GM12878 (cell line): ENCODE data around the gene SRI. TPM values are rescaled to one million over a fixed set of nuclear protein-coding genes. Genes with fewer than 3 reads are reported as not detected.

Experiments used
- ATF2 ChIP-seq: IDR thresholded peaks from 2 replicates; pipeline ENCODE4 v1.6.1; 2012; ENCODE audit warnings: low read length, inconsistent platforms
- ATF7 ChIP-seq: fragments of 450-650 bp; IDR thresholded peaks from 2 replicates; pipeline ENCODE4 v1.6.1; 2016; ENCODE audit warnings: low read depth, mild to moderate bottlenecking
- BACH1 ChIP-seq: fragments of 450-650 bp; IDR thresholded peaks from 2 replicates; pipeline ENCODE4 v1.6.1; 2017; ENCODE audit warnings: mild to moderate bottlenecking, borderline replicate concordance
- CEBPB ChIP-seq, 2 experiments: fragments of 150-350 bp in 1 of 2; IDR thresholded peaks; 2 replicates each; pipeline ENCODE4 v1.6.1; 2012 to 2014; ENCODE audit warnings: low read depth in 2 of 2, low read length in 2 of 2, borderline replicate concordance in 1 of 2, inconsistent platforms in 1 of 2
- CREM ChIP-seq: IDR thresholded peaks from 2 replicates; pipeline ENCODE4 v1.6.1; 2014; ENCODE audit warnings: antibody characterized with exemption, low read depth
- E2F8 ChIP-seq: fragments of 450-650 bp; IDR thresholded peaks from 2 replicates; pipeline ENCODE4 v1.6.1; 2018; ENCODE audit warnings: mild to moderate bottlenecking, low read depth, moderate library complexity; ENCODE audit not compliant: partially characterized antibody
- EED ChIP-seq: sonication (generic); IDR thresholded peaks from 2 replicates; pipeline ENCODE4 v1.6.1; 2016; ENCODE audit warnings: antibody characterized with exemption, low read depth
- EZH2 ChIP-seq: IDR thresholded peaks from 2 replicates; pipeline ENCODE4 v1.6.1; 2012; ENCODE audit warnings: low read depth, mild to moderate bottlenecking, control low read depth, inconsistent platforms, low read length, borderline replicate concordance; ENCODE audit not compliant: control insufficient read depth
- HDAC2 ChIP-seq: fragments of 200-600 bp; sonication (generic); IDR thresholded peaks from 2 replicates; pipeline ENCODE4 v1.6.1; 2017
- KDM1A ChIP-seq: fragments of 200-600 bp; sonication (generic); IDR thresholded peaks from 2 replicates; pipeline ENCODE4 v1.6.1; 2016; ENCODE audit warnings: borderline replicate concordance
- MXI1 ChIP-seq: fragments of 150-350 bp; IDR thresholded peaks from 2 replicates; pipeline ENCODE4 v1.6.1; 2011; ENCODE audit warnings: low read depth, mild to moderate bottlenecking, inconsistent platforms, low read length, improper control_type of control experiment
- NBN ChIP-seq: fragments of 450-650 bp; IDR thresholded peaks from 2 replicates; pipeline ENCODE4 v1.6.1; 2016
- PKNOX1 ChIP-seq: fragments of 450-650 bp; IDR thresholded peaks from 2 replicates; pipeline ENCODE4 v1.6.1; 2016; ENCODE audit warnings: mild to moderate bottlenecking
- SKIL ChIP-seq: fragments of 450-650 bp; IDR thresholded peaks from 2 replicates; pipeline ENCODE4 v1.6.1; 2017; ENCODE audit warnings: mild to moderate bottlenecking, low read depth, inconsistent platforms; ENCODE audit not compliant: poor library complexity, severe bottlenecking
- SP1 ChIP-seq: IDR thresholded peaks from one replicate; pipeline ENCODE4 v1.6.1; 2011; ENCODE audit warnings: low read depth, low read length
- SREBF1 ChIP-seq: IDR thresholded peaks from 2 replicates; pipeline ENCODE4 v1.6.1; 2012; ENCODE audit warnings: mild to moderate bottlenecking, low read length
- TAF1 ChIP-seq: IDR thresholded peaks from 2 replicates; pipeline ENCODE4 v1.6.1; 2011; ENCODE audit warnings: mild to moderate bottlenecking, low read depth, low read length, borderline replicate concordance
- TCF3 ChIP-seq: IDR thresholded peaks from 2 replicates; pipeline ENCODE4 v1.6.1; 2012; ENCODE audit warnings: low read depth, mild to moderate bottlenecking, low read length, borderline replicate concordance; ENCODE audit not compliant: insufficient read depth
- USF2 ChIP-seq: IDR thresholded peaks from 2 replicates; pipeline ENCODE4 v1.6.1; 2011; ENCODE audit warnings: low read depth, low read length, improper control_type of control experiment, borderline replicate concordance
- polyA plus RNA-seq, 11 experiments: library from polyadenylated mRNA; depleted of rRNA in 4 of 11; unstranded in 6 of 11; stranded (reverse) in 5 of 11; fragments of >200 nt; fragmentation: Nextera tagmentation in 4 of 11; fragmentation: Illumina TruSeq in 1 of 11; extraction: Ambion mirVana in 4 of 11; extraction: Trizol in 1 of 11; gene quantifications; 1 replicate in 1 of 11; 2 replicates in 10 of 11; pipeline versions ENCODE4 v1.2.1 to v1.2.3, GENCODE V29; 2011 to 2016; ENCODE audit warnings: inconsistent platforms in 2 of 11, missing spikeins in 2 of 11, low read depth in 1 of 11
- total RNA-seq, 4 experiments: library from RNA; depleted of rRNA in 3 of 4; stranded (reverse); fragments of >200 nt in 3 of 4; fragmentation: Illumina TruSeq in 1 of 4; extraction: Trizol in 1 of 4; gene quantifications; 2 replicates each; pipeline versions ENCODE4 v1.2.1 to v1.2.3, GENCODE V29; 2013 to 2021

SRI gene
- total and polyA plus RNA-seq, 10 of the 15 experiments (the other 5 are each of a cell fraction or from before 2014, with no cell fraction given), result 94.7 to 588 (median 242) TPM

GRCh38 chr7:88218836-88219605 lies 817 bp downstream of the SRI start (continued):
- TF ChIP-seq E2F8 (no peak), BACH1 (0 out of 2 replicates have a peak, but pooled peaks have one; percentile 54), SKIL (no peak), KDM1A (no peak), TCF3 (no peak), EED (peak; percentile 58; the same call in 1 of the 2 replicates), CEBPB (IDR thresholded peaks at IDR 0.05; ENCODE audit: borderline replicate concordance in 1 of 2, low read depth in 2 of 2, low read length in 2 of 2) (no peak), ATF7 (peak; percentile 72), CREM (peak; percentile 84), USF2 (no peak), HDAC2 (no peak), EZH2 (no peak), MXI1 (0 out of 2 replicates have a peak, but pooled peaks have one; percentile 38), TAF1 (peak; percentile 67), SREBF1 (no peak), ATF2 (no peak), NBN (no peak; the same call in 1 of the 2 replicates), PKNOX1 (peak; percentile 43; the same call in 1 of the 2 replicates), SP1 (no peak)
